Liver (tissue), 9 donors: ENCODE results near the gene CLDN3. TPM values are rescaled to one million over a fixed set of nuclear protein-coding genes. Genes with fewer than 3 reads are reported as not detected.
A peak's percentile ranks its signal among the peaks of the same experiment; 100 is the strongest.
"Not testable (repeated sequence)": the region's sequence is repeated elsewhere in the genome, so short reads cannot be mapped to it uniquely, and the experiment has no call there.

Source experiments
- DNase-seq: peaks from one replicate; pipeline ENCODE4 v3.0.0-alpha.2; 2017; ENCODE audit warnings: low spot score
- H3K27ac ChIP-seq, 2 donors: one replicate each; pipeline ENCODE4 v1.7.0; 2013; ENCODE audit warnings: inconsistent platforms in 2 of 2, low read length in 2 of 2, control low read depth in 1 of 2, low read depth in 1 of 2, mild to moderate bottlenecking in 1 of 2
- H3K27me3 ChIP-seq, 4 donors: one replicate each; pipeline versions ENCODE4 v1.6.1 to v1.7.0; 2013; ENCODE audit warnings: low read length in 3 of 4, inconsistent platforms in 1 of 4, mild to moderate bottlenecking in 1 of 4, moderate library complexity in 1 of 4; ENCODE audit not compliant: control insufficient read depth in 4 of 4, insufficient read depth in 4 of 4
- H3K36me3 ChIP-seq, 4 donors: one replicate each; pipeline versions ENCODE4 v1.6.1 to v1.7.0; 2013; ENCODE audit warnings: low read length in 3 of 4, mild to moderate bottlenecking in 3 of 4, low read depth in 1 of 4, moderate library complexity in 1 of 4; ENCODE audit not compliant: control insufficient read depth in 4 of 4, insufficient read depth in 3 of 4
- H3K4me1 ChIP-seq, 4 donors: one replicate each; pipeline versions ENCODE4 v1.6.1 to v1.7.0; 2013; ENCODE audit warnings: low read length in 3 of 4, mild to moderate bottlenecking in 3 of 4, moderate library complexity in 1 of 4; ENCODE audit not compliant: control insufficient read depth in 4 of 4, insufficient read depth in 4 of 4
- H3K4me3 ChIP-seq, 3 donors: one replicate each; pipeline versions ENCODE4 v1.6.1 to v1.7.0; 2013; ENCODE audit warnings: low read length in 3 of 3, control low read depth in 1 of 3, low read depth in 1 of 3, mild to moderate bottlenecking in 1 of 3
- H3K9ac ChIP-seq, 2 donors: one replicate each; pipeline ENCODE4 v1.7.0; 2013; ENCODE audit warnings: low read length in 2 of 2, mild to moderate bottlenecking in 2 of 2, moderate library complexity in 2 of 2, control low read depth in 1 of 2, low read depth in 1 of 2
- H3K9me3 ChIP-seq, 4 donors: one replicate each; pipeline versions ENCODE4 v1.6.1 to v1.7.0; 2013; ENCODE audit warnings: low read length in 3 of 4; ENCODE audit not compliant: control insufficient read depth in 4 of 4
- ATF3 ChIP-seq: IDR thresholded peaks from 2 replicates; pipeline ENCODE4 v1.6.1; 2016; ENCODE audit warnings: antibody characterized with exemption
- CTCF ChIP-seq: fragments of 150-350 bp; IDR thresholded peaks from 2 replicates; pipeline ENCODE4 v1.5.1; 2017; ENCODE audit warnings: improper control_type of control experiment, low read depth, low read length; ENCODE audit not compliant: missing input control
- EGR1 ChIP-seq, 2 donors: IDR thresholded peaks; 2 replicates each; pipeline ENCODE4 v1.6.1; 2016 to 2018; ENCODE audit warnings: antibody characterized with exemption in 2 of 2, low read depth in 2 of 2
- FOXA1 ChIP-seq: IDR thresholded peaks from 2 replicates; pipeline ENCODE4 v1.6.1; 2016; ENCODE audit warnings: antibody characterized with exemption
- FOXA2 ChIP-seq: IDR thresholded peaks from 2 replicates; pipeline ENCODE4 v1.6.1; 2016; ENCODE audit warnings: antibody characterized with exemption
- GABPA ChIP-seq, 2 donors: IDR thresholded peaks in 1 of 2; conservative IDR thresholded peaks in 1 of 2; 2 replicates each; pipeline ENCODE4 v1.6.1; 2016; ENCODE audit warnings: antibody characterized with exemption in 2 of 2, mild to moderate bottlenecking in 1 of 2, moderate library complexity in 1 of 2
- HNF4A ChIP-seq, 2 donors: conservative IDR thresholded peaks; 2 replicates each; pipeline ENCODE4 v1.6.1; 2016; ENCODE audit warnings: antibody characterized with exemption in 2 of 2, mild to moderate bottlenecking in 2 of 2
- HNF4G ChIP-seq: IDR thresholded peaks from 2 replicates; pipeline ENCODE4 v1.6.1; 2016; ENCODE audit warnings: antibody characterized with exemption
- JUND ChIP-seq, 2 donors: IDR thresholded peaks; 2 replicates each; pipeline ENCODE4 v1.6.1; 2016; ENCODE audit warnings: antibody characterized with exemption in 2 of 2
- MAX ChIP-seq: IDR thresholded peaks from 2 replicates; pipeline ENCODE4 v1.6.1; 2016; ENCODE audit warnings: antibody characterized with exemption
- NR2F2 ChIP-seq: IDR thresholded peaks from 2 replicates; pipeline ENCODE4 v1.6.1; 2016; ENCODE audit warnings: antibody characterized with exemption
- RAD21 ChIP-seq, 2 donors: IDR thresholded peaks; 2 replicates each; pipeline ENCODE4 v1.6.1; 2016; ENCODE audit warnings: antibody characterized with exemption in 2 of 2, mild to moderate bottlenecking in 2 of 2
- REST ChIP-seq: IDR thresholded peaks from 2 replicates; pipeline ENCODE4 v1.6.1; 2016; ENCODE audit warnings: antibody characterized with exemption, mild to moderate bottlenecking
- RXRA ChIP-seq, 2 donors: IDR thresholded peaks; 2 replicates each; pipeline ENCODE4 v1.6.1; 2017 to 2018; ENCODE audit warnings: antibody characterized with exemption in 2 of 2, mild to moderate bottlenecking in 1 of 2
- SP1 ChIP-seq: IDR thresholded peaks from 2 replicates; pipeline ENCODE4 v1.6.1; 2018; ENCODE audit warnings: antibody characterized with exemption, mild to moderate bottlenecking
- TAF1 ChIP-seq: conservative IDR thresholded peaks from 2 replicates; pipeline ENCODE4 v1.6.1; 2016; ENCODE audit warnings: antibody characterized with exemption, mild to moderate bottlenecking
- YY1 ChIP-seq: IDR thresholded peaks from 2 replicates; pipeline ENCODE4 v1.6.1; 2016; ENCODE audit warnings: antibody characterized with exemption, mild to moderate bottlenecking
- ZBTB33 ChIP-seq: IDR thresholded peaks from 2 replicates; pipeline ENCODE4 v1.6.1; 2016; ENCODE audit warnings: antibody characterized with exemption
- WGBS: extraction: QIAGEN DNeasy Blood & Tissue Kit; methylation state at CpG from one replicate; pipeline ENCODE4 v1.1.7; 2013; 5-methylcytosine and 5-hydroxymethylcytosine counted together
- polyA plus RNA-seq, 2 donors: library from polyadenylated mRNA; stranded (reverse) in 1 of 2; unstranded in 1 of 2; fragments of 200-250 nt in 1 of 2; fragments of >200 nt in 1 of 2; fragmentation: Nextera tagmentation in 1 of 2; extraction: Ambion mirVana in 1 of 2; gene quantifications; one replicate each; pipeline versions ENCODE4 v1.2.1 to v1.2.3, GENCODE V29; 2013 to 2015
- total RNA-seq, 2 donors: library from RNA; depleted of rRNA; stranded (reverse); fragments of >200 nt; gene quantifications; one replicate each; pipeline ENCODE4 v1.2.3, GENCODE V29; 2014
- donor health status: healthy.
- donor health status: healthy.
- donor health status: healthy.
- donor health status: healthy.
- donor health status: healthy.

The CLDN3 gene
- total and polyA plus RNA-seq, 4 donors = 3.6 to 43.0 (median 22.9) TPM

GRCh38 chr7:73722182-73722581, 47.9 kb downstream of the CLDN3 start:
- peaks cover 12 to 33% (median 20%) of the 10 kb centered on the region in 4 donors for H3K4me1 ChIP-seq
- not testable (repeated sequence) for H3K27me3 ChIP-seq, DNase-seq, H3K27ac ChIP-seq, H3K9ac ChIP-seq, H3K4me3 ChIP-seq, H3K9me3 ChIP-seq, H3K36me3 ChIP-seq
- 62% methylated on average over 4 of the region's 4 CpGs for WGBS

- 22% methylated on average over 3 of the region's 3 CpGs for WGBS
- Histone ChIP-seq H3K27me3 (no peaks in the 10 kb centered on the region), H3K4me1 (peaks cover 12 to 33% (median 20%) of the 10 kb centered on the region in 4 donors), H3K4me3 (no peak overlapping the region), H3K36me3 (no peaks in the 10 kb centered on the region), H3K9me3 (no peaks in the 10 kb centered on the region), H3K9ac (no peak overlapping the region), H3K27ac (no peak overlapping the region)
- no peak for DNase-seq
- TF ChIP-seq ZBTB33 (no peak), MAX (no peak), EGR1 (IDR thresholded peaks at IDR 0.05; ENCODE audit: low read depth in 2 of 2) (no peak), RAD21 (IDR thresholded peaks at IDR 0.05) (peak; percentile 54 to 63), CTCF (no peak), TAF1 (no peak), NR2F2 (no peak), YY1 (peak; percentile 47), GABPA (IDR thresholded peaks at IDR 0.05 in 1 of 2, conservative IDR thresholded peaks at IDR 0.05 in 1 of 2) (no peak), FOXA2 (no peak), HNF4G (no peak), ATF3 (no peak), FOXA1 (no peak), JUND (IDR thresholded peaks at IDR 0.05) (no peak), HNF4A (conservative IDR thresholded peaks at IDR 0.05) (peak; percentile 27 to 54), SP1 (peak; percentile 40), REST (no peak), RXRA (IDR thresholded peaks at IDR 0.05) (peak; percentile 59 to 73)
Observed at GRCh38 chr7:73721377-73721817, 48.7 kb downstream of the CLDN3 start.

- not testable (repeated sequence) for H3K9ac ChIP-seq, H3K36me3 ChIP-seq, H3K4me3 ChIP-seq, DNase-seq, H3K9me3 ChIP-seq, H3K27ac ChIP-seq, H3K27me3 ChIP-seq
- peaks cover 12 to 31% (median 20%) of the 10 kb centered on the region in 4 donors for H3K4me1 ChIP-seq
- 95% methylated on average over 9 of the region's 9 CpGs for WGBS
Observed at GRCh38 chr7:73720443-73720842, 49.6 kb downstream of the CLDN3 start.
